Stimulated activated CD4-positive, alpha-beta T cell treated with anti-CD3 and anti-CD28 coated beads, TNF-alpha, amount 100 ng/mL, for 48 hours (primary cell): ENCODE results near the gene FFAR1.
"Not testable (repeated sequence)": the region's sequence is repeated elsewhere in the genome, so short reads cannot be mapped to it uniquely, and the experiment has no call there.

Source experiments
- DNase-seq, 3 donors: peaks; one replicate each; pipeline ENCODE4 v3.0.0-alpha.2; 2020; ENCODE audit warnings: low read depth in 3 of 3

FFAR1 gene

DNA sequence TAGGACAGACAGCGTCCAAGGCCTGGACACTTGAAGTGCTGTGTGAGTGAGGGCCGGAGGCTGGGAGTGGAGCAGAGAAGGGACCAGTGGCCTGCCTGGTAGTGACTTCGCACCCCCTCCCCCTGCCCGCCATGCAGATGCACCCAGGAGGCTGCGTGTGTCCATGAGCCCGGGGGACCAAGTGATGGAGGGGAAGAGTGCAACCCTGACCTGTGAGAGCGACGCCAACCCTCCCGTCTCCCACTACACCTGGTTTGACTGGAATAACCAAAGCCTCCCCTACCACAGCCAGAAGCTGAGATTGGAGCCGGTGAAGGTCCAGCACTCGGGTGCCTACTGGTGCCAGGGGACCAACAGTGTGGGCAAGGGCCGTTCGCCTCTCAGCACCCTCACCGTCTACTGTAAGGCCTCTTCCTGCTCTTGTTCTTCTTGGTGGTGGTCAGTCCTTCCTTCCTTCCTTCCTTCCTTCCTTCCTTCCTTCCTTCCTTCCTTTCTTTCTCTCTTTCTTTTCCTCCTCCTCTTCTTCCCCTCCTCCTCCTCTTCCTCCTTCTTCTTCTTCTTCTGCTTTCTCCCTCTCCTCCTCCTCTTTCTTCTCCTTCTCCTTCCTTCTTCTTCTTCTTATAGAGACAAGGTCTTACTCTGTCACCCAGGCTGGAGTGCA, 6.0 kb upstream of the FFAR1 start:
- DNase-seq: no peak

GRCh38 chr19:35342430-35342829, 5.3 kb upstream of the FFAR1 start:
- no peak for DNase-seq

- DNase-seq: no peak
These were observed 3.1 kb upstream of the FFAR1 start for GRCh38 chr19:35344511-35345031.

DNA sequence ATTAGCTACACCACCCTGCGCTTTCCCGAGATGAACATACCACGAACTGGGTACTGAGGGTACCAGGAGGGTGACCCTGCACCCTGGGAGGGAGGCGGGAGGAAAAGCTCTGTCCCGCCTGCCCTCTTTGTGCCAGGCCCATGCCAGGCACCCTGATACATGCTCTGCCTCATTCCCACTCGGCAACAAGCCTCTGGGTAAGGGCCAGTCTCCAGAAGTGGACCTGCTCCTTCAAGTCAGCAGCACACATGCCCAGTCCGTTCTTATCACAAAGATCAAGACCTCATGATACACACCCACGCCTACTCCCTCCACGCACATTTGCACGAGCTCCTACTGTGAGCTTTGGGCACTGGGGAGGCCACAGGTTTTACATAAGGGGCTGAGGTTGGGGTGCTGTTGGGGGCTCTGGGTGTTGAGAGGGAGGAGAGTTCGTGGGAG, 2.0 kb upstream of the FFAR1 start:
- DNase-seq: no peak

- peak; percentile 44 to 63 (median 61) for DNase-seq
These were observed 1.3 kb upstream of the FFAR1 start for GRCh38 chr19:35346193-35347052.

GRCh38 chr19:35347930-35348298, 212 bp downstream of the FFAR1 start:
- no peak for DNase-seq

DNA sequence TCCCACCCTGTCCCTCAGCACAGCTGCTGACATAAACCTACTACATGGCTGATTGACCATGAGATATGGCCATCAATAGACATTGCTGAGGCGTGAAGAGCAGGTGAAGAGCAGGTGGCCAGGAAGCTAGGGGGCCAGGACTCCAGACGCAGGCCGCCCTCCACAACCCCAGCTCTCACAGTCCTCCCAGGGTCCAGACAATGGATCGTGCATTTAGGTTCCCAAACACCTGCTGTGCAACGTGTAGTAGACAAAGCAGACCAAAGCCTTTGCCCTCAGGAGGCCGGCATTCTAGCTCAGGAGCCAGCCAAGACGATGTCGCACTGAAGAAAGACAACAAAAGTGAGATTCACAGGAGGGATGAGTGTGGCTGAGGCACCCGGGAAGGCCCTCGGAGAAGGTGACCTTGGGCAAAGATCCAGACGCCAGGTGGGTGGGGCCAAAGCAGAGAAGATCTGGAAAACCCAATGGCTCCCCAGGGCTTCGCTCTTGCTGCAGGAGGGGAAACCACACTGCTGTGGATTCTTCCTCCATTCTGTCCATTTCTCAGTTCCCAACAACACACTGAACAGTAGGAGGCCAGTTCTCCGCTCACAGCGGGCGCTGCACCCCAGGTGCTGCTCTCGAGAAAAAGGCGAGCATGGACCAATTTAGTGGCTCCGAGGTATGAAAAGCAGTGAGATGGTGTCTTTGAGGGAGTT, 1.4 kb downstream of the FFAR1 start:
- DNase-seq: no peak

DNA sequence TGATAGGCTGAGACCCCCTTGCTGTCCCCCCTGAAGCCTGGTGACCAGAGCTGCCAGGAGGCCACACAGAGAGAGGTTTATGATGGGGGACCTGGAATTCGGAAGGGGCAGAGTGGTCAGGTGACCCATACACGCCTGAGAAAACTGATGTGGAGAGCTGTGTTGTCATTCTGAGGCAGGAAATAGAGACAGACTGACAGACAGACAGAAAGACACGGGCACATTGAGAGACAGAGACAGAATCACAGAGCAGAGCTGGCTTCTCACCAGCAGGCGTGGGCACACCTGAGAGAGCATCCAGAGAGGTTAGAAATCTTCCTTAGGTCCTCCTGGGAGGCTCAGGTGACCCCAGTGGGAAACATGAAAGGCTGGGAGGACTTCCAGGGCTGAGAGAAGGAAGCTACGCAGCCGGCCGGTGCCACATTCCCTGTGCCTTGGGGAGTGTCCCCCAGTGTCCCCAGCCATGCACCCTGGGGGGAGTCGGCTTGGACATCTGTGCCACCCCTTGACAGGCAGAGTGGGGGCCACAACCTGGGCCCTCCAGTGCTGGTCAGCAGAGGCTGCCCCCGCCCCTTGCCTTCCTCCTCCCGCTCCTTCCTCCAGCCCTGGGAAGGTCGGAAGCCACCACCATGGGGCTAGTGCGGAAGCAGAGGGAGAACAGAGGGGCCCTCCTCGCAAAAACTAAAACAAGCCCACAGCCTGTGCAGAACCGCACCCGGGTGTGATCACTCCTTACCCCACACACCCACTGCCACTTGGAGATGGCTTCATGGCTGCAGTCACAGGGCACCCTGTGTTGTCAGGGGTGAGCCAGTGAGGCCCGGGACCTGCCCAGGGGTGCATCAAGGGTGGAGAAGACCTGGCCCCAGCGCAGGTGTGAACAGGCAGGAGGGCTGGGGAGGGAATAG, 2.2 kb downstream of the FFAR1 start:
- no peak for DNase-seq

DNA sequence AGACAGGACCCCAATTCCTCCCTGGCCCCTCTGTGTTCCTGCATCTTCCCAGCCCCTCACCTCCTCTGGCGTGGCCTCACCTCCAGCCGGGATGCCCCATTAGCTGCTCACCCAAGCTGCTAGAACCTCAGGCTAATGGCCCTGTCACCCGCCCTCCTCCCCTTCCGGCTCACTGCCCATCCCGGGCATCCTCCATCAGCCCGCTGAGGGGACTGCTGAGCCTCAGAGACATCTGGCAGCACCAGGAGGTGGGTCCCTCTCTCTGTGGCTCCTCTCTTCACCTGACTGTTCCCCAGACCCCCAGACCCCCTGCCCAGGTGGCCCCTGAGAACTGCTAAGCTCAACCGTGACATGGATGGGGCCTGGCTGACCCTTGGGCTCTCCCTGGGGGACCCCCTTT, 2.9 kb downstream of the FFAR1 start:
- DNase-seq: no peak

DNA sequence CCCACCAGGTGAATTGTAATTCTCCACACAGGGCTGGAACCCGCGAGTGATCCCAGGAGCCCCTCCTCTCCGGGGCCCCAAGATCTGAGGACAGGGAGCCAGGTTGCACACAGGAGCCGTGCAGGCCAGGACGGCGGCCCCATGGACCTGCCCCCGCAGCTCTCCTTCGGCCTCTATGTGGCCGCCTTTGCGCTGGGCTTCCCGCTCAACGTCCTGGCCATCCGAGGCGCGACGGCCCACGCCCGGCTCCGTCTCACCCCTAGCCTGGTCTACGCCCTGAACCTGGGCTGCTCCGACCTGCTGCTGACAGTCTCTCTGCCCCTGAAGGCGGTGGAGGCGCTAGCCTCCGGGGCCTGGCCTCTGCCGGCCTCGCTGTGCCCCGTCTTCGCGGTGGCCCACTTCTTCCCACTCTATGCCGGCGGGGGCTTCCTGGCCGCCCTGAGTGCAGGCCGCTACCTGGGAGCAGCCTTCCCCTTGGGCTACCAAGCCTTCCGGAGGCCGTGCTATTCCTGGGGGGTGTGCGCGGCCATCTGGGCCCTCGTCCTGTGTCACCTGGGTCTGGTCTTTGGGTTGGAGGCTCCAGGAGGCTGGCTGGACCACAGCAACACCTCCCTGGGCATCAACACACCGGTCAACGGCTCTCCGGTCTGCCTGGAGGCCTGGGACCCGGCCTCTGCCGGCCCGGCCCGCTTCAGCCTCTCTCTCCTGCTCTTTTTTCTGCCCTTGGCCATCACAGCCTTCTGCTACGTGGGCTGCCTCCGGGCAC, 3.9 kb downstream of the FFAR1 start:
- no peak for DNase-seq

GRCh38 chr19:35352177-35352447, 4.4 kb downstream of the FFAR1 start:
- no peak for DNase-seq

DNA sequence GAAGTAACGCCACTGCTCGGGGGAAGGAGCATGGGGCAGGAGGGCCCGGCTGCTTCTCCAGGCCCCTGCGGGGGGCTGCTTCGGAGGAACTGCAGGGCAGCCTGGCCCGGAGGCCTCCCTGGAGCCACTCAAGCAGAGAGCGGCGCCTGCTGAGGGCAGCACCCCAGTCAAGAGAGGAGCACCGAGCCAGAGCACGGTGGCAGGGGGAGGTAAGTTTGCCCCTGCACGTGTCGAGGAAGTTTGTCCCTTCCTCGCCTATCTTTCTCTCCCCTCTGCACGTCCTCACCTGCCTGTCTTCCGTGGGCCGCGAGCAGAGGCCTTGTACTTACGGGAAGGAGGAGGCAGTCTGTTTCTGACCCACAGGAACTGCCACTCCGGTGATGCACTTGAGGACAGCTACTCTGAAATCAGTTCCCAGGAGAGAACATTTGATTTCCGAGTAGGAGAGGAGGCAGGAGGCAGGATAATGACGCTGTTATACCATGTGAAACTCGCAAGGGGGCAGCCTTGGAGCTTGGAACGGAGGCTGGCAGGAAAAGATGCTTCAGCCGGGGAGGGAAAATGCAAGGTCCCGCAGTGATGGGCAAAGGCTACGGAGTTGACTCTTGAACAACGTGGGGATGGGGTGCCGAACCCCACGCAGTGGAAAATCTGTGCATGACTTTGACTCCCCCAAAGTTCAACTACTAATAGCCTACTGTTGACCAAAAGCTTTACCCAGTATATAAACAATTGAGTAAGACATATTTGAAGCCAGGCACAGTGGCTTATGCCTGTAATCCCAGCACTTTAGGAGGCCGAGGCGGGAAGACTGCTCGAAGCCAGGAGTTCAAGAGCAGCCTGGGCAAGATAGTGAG, 5.0 kb downstream of the FFAR1 start:
- DNase-seq: peak; percentile 59 to 67 (median 65)

DNA sequence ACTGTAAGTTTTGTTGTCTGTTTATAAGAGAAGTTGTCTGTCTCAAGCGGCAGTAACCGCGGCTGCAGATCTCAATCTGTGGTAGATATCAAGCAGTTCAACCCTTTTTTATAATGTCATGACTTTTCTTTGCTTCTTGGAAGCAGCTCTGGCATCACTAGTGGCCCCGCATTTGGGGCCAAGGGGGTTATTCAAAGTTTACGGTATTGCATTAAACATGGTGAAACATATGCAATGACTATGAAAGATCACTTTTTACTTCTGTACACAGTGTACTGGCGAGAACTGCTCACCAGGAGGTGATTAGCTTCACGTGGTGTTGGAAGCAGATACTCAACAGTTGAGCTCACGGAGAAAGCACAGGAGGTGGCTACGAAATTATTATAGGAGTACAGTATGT, 5.9 kb downstream of the FFAR1 start:
- DNase-seq: no peak

GRCh38 chr19:35354898-35355297, 7.2 kb downstream of the FFAR1 start:
- no peak for DNase-seq

GRCh38 chr19:35355791-35356460, 8.2 kb downstream of the FFAR1 start:
- no peak for DNase-seq

- no peak for DNase-seq
These were observed 10.3 kb downstream of the FFAR1 start, which contains the start of gene FFAR3 for GRCh38 chr19:35357867-35358573. Gene FFAR3, plus strand, starts transcription at chr19:35358460. Its CDS starts 431 bp downstream, at chr19:35358891.

GRCh38 chr19:35358834-35359233, 11.1 kb downstream of the FFAR1 start:
- not testable (repeated sequence) for DNase-seq

GRCh38 chr19:35359395-35359794, 11.7 kb downstream of the FFAR1 start:
- DNase-seq: not testable (repeated sequence)
